A673 (cell line): ENCODE data around the gene UBXN2A.

Source experiments
- EZH2 ChIP-seq: fragments of 200-600 bp; sonication (generic); IDR thresholded peaks from 2 replicates; pipeline ENCODE4 v1.6.1; 2017; ENCODE audit warnings: borderline replicate concordance, low read depth, mild to moderate bottlenecking, mixed read lengths, antibody characterized with exemption, low read length; ENCODE audit not compliant: poor library complexity, severe bottlenecking
- TF ChIP-seq, protein P1 (sequence below): fragments of 300-800, 200-600 bp; sonication (generic); conservative IDR thresholded peaks from 2 replicates; pipeline ENCODE4 v1.5.1; 2017; ENCODE audit warnings: low read depth, mild to moderate bottlenecking, antibody characterized with exemption, low read length, moderate library complexity, mixed read lengths

DNA sequence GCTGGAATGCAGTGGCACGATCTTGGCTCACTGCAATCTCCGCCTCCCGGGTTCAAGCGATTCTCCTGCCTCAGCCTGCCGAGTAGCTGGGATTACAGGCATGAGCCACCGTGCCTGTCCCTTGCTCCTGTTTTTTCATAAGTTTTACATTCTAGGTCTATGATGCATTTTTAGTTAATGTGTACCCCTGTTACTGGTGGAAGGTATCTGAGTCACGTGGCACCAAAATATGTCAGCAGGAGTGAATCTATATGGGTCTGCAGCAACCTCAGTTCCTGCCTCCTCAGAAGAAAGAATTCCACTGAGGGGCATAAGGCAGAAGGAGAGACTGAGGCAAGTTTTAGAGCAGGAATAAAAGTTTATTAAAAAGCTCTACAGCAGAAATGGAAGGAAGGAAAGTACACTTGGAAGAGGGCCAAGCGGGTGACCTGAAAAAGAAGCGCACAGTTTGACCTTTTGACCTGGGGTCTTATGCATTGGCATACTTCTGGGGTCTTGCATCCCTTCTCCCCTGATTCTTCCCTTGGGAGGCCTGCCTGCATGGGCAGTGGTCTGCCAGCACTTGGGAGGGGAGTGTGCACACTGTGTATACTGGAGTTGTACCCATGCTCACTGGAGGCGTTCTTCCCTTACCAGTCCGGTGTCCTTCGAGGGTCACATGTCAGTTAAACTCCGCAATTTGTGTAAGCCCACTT lies 68.6 kb downstream of the UBXN2A start:
- TF ChIP-seq, protein P1, sequence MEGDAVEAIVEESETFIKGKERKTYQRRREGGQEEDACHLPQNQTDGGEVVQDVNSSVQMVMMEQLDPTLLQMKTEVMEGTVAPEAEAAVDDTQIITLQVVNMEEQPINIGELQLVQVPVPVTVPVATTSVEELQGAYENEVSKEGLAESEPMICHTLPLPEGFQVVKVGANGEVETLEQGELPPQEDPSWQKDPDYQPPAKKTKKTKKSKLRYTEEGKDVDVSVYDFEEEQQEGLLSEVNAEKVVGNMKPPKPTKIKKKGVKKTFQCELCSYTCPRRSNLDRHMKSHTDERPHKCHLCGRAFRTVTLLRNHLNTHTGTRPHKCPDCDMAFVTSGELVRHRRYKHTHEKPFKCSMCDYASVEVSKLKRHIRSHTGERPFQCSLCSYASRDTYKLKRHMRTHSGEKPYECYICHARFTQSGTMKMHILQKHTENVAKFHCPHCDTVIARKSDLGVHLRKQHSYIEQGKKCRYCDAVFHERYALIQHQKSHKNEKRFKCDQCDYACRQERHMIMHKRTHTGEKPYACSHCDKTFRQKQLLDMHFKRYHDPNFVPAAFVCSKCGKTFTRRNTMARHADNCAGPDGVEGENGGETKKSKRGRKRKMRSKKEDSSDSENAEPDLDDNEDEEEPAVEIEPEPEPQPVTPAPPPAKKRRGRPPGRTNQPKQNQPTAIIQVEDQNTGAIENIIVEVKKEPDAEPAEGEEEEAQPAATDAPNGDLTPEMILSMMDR: no peak
- TF ChIP-seq EZH2: no peak
